Gastrocnemius medialis (tissue), 4 donors: ENCODE measurements around the gene PITPNM2. TPM values are rescaled to one million over a fixed set of nuclear protein-coding genes. Genes with fewer than 3 reads are reported as not detected.

Source experiments
- ATAC-seq, 2 donors: fragments of 150-250 bp; one replicate each; pipeline ENCODE4 v1.9.1; 2016
- DNase-seq, 2 donors: peaks; one replicate each; pipeline ENCODE4 v3.0.0-alpha.2; 2019
- H3K27ac ChIP-seq, 4 donors: fragments of 200-600 bp; sonication (generic); 1 replicate in 1 of 4; 2 replicates in 3 of 4; pipeline ENCODE4 v1.5.1; 2016 to 2018; ENCODE audit warnings: mild to moderate bottlenecking in 2 of 4, moderate library complexity in 1 of 4
- H3K27me3 ChIP-seq, 3 donors: fragments of 200-600 bp; sonication (generic) in 2 of 3; 1 replicate in 1 of 3; 2 replicates in 2 of 3; pipeline versions ENCODE4 v1.5.1 to v1.6.0; 2016 to 2019; ENCODE audit warnings: mild to moderate bottlenecking in 1 of 3, moderate library complexity in 1 of 3
- H3K36me3 ChIP-seq, 2 donors: fragments of 200-600 bp; sonication (generic) in 1 of 2; one replicate each; pipeline ENCODE4 v1.5.1; 2017 to 2018
- H3K4me1 ChIP-seq, 2 donors: fragments of 200-600 bp; sonication (generic) in 1 of 2; one replicate each; pipeline ENCODE4 v1.5.1; 2016 to 2017; ENCODE audit warnings: mild to moderate bottlenecking in 2 of 2
- H3K4me3 ChIP-seq, 4 donors: fragments of 200-600 bp; sonication (generic) in 3 of 4; 1 replicate in 1 of 4; 2 replicates in 3 of 4; pipeline ENCODE4 v1.5.1; 2016 to 2019; ENCODE audit warnings: mild to moderate bottlenecking in 2 of 4
- H3K9me3 ChIP-seq, 3 donors: fragments of 200-600 bp; sonication (generic) in 2 of 3; 1 replicate in 1 of 3; 2 replicates in 2 of 3; pipeline ENCODE4 v1.5.1; 2016 to 2019
- CTCF ChIP-seq, 5 experiments: fragments of 450-650 bp in 3 of 5; fragments of 200-600 bp in 2 of 5; sonication (generic) in 2 of 5; IDR thresholded peaks in 4 of 5; conservative IDR thresholded peaks in 1 of 5; 1 replicate in 4 of 5; 2 replicates in 1 of 5; pipeline ENCODE4 v1.5.1; 2016 to 2019; ENCODE audit warnings: antibody characterized with exemption in 5 of 5, mild to moderate bottlenecking in 3 of 5, moderate library complexity in 3 of 5
- POLR2A ChIP-seq, 2 donors: fragments of 450-650 bp; IDR thresholded peaks; one replicate each; pipeline ENCODE4 v1.6.1; 2017; ENCODE audit warnings: antibody characterized with exemption in 2 of 2, mild to moderate bottlenecking in 2 of 2, moderate library complexity in 2 of 2
- in situ Hi-C, 4 donors: fragments of 200-750 bp; cut with MboI; loops; one replicate each; pipeline versions ENCODE4 v1.15.0 to v1.8.0; 2017; ENCODE audit warnings: low sequenced_read_pairs in 4 of 4
- intact Hi-C: fragments of 100-400 bp; cut with DNase I; formaldehyde crosslinking; loops from one replicate; pipeline ENCODE4 v1.15.1; 2023; ENCODE audit warnings: low total_unique reads
- total RNA-seq, 4 donors: library from RNA; depleted of rRNA; stranded (reverse); fragments of >200 nt; gene quantifications; one replicate each; pipeline versions ENCODE4 v1.1.0 to v1.2.3, GENCODE V29; 2016

Gene PITPNM2
- total RNA-seq, 4 donors from 2014 or later = 2.1 to 3.8 (median 3.3) TPM

GRCh38 chr12:123152833-123153232 is 1.9 kb upstream of the PITPNM2 start:
- Histone ChIP-seq H3K27ac (no peak overlapping the region), H3K36me3 (no peaks in the 10 kb centered on the region), H3K4me1 (peaks cover 18 to 25% of the 10 kb centered on the region in 2 donors), H3K27me3 (no peaks in the 10 kb centered on the region), H3K4me3 (no peak overlapping the region), H3K9me3 (no peaks in the 10 kb centered on the region)
- in situ Hi-C loops (no loop called here), intact Hi-C loops (loop anchor here (5.0 kb wide), 2 partner anchors 56 to 176 kb away; partner anchors contain the start of gene OGFOD2)
- ATAC-seq = no peak
- TF ChIP-seq POLR2A (IDR thresholded peaks at IDR 0.05) (no peak), CTCF (IDR thresholded peaks at IDR 0.05 in 4 of 5, conservative IDR thresholded peaks at IDR 0.05 in 1 of 5) (no peak)
- DNase-seq = no peak

GRCh38 chr12:123151457-123152454 is 866 bp upstream of the PITPNM2 start:
- Histone ChIP-seq H3K27me3 (no peaks in the 10 kb centered on the region), H3K9me3 (no peaks in the 10 kb centered on the region), H3K4me1 (peaks cover 18 to 25% of the 10 kb centered on the region in 2 donors), H3K4me3 (peak overlapping the region; percentile 64 to 89 (median 79)), H3K27ac (peak overlapping the region; percentile 76 to 82 (median 80)), H3K36me3 (no peaks in the 10 kb centered on the region)
- ATAC-seq (peak; percentile 18 to 22), DNase-seq (no peak)
- intact Hi-C loops = loop anchor here (1.0 to 5.0 kb wide), 4 partner anchors 37 to 174 kb away; partner anchors contain the start of gene OGFOD2
- TF ChIP-seq POLR2A (IDR thresholded peaks at IDR 0.05) (no peak), CTCF (IDR thresholded peaks at IDR 0.05 in 4 of 5, conservative IDR thresholded peaks at IDR 0.05 in 1 of 5) (no peak)
- in situ Hi-C loops = no loop called here

- DNase-seq (peak in 1 of 2 donors; percentile 27), ATAC-seq (peak; percentile 3 to 40)
- no peaks in the 10 kb centered on the region for H3K36me3 ChIP-seq
- no peaks in the 10 kb centered on the region for H3K27me3 ChIP-seq
- peaks cover 18 to 25% of the 10 kb centered on the region in 2 donors for H3K4me1 ChIP-seq
- in situ Hi-C loops = no loop called here
- no peaks in the 10 kb centered on the region for H3K9me3 ChIP-seq
- intact Hi-C loops = loop anchor here (2.0 to 5.0 kb wide), 3 partner anchors 36 to 173 kb away; partner anchors contain the start of gene OGFOD2
- H3K27ac ChIP-seq = peak overlapping the region; percentile 44 to 79 (median 70)
- TF ChIP-seq CTCF (IDR thresholded peaks at IDR 0.05 in 4 of 5, conservative IDR thresholded peaks at IDR 0.05 in 1 of 5) = no peak
- peak overlapping the region; percentile 63 to 72 (median 64) for H3K4me3 ChIP-seq
These were observed 581 bp downstream of the PITPNM2 start for GRCh38 chr12:123150275-123150743.

- no peak for ATAC-seq
- DNase-seq = no peak
- Histone ChIP-seq H3K4me3 (peak overlapping the region; percentile 63 to 72 (median 64)), H3K9me3 (no peaks in the 10 kb centered on the region), H3K27me3 (no peaks in the 10 kb centered on the region), H3K27ac (peak overlapping the region; percentile 44 to 79 (median 70)), H3K4me1 (peaks cover 18 to 25% of the 10 kb centered on the region in 2 donors), H3K36me3 (no peaks in the 10 kb centered on the region)
- intact Hi-C loops (loop anchor here (2.0 to 5.0 kb wide), 3 partner anchors 35 to 172 kb away; partner anchors contain the start of gene OGFOD2), in situ Hi-C loops (loop anchor here in 3 of 4 donors (5.0 to 10.0 kb wide), 2 partner anchors 102 to 105 kb away; no protein-coding TSS in a partner anchor)
- no peak for TF ChIP-seq POLR2A (IDR thresholded peaks at IDR 0.05)
- TF ChIP-seq CTCF (IDR thresholded peaks at IDR 0.05 in 4 of 5, conservative IDR thresholded peaks at IDR 0.05 in 1 of 5) = no peak
These were observed 1.2 kb downstream of the PITPNM2 start for GRCh38 chr12:123149501-123150274.
